ENCODE measurements around the gene ZBP1.

Gene ZBP1

DNA sequence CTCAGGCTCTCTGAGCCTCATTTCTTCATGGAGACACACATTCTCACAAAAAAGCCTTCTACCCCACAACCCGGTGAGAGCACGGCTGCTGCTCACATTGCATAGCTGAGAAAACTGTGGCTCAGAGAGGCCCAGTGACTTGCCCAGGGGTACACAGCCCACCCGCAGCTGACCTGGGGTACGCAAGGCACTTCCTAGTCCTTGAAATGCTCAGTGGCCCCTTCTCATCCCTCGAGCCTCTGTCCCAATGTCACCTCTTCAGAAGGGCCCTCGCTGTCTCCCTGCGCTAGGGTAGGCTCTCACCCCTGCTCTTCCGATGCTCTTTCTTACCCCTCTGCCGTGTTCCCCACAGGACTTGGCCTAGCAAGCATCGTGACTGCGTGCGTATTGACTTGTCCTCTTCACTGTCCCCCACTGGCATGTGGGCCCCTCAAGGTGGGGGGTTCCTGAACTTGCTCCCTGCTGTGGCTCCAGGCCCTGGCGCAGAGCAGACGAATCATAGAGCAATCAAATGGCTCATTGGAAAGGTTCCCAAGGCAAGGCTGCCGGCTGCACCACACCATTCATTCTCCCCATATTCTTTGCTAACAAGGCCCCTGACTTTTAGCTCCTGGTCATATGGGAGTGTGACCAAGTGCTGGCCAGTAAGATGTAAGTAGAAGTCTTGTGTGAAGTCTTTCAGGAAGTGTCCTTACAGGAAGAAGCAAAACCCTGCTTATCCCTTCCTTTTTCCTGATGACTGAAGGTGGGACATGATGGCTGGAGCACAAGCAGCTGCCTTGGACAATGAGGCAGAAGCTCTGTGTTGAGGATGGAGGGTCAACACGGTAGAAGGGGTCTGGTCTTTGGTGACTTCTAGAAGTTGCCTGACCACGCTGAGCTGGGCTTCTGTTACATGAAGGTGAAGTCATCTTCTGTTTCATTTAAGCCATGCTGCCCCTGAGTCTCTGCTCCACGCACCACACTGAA lies 36.7 kb downstream of the ZBP1 start:
- no peak for DNase-seq

DNA sequence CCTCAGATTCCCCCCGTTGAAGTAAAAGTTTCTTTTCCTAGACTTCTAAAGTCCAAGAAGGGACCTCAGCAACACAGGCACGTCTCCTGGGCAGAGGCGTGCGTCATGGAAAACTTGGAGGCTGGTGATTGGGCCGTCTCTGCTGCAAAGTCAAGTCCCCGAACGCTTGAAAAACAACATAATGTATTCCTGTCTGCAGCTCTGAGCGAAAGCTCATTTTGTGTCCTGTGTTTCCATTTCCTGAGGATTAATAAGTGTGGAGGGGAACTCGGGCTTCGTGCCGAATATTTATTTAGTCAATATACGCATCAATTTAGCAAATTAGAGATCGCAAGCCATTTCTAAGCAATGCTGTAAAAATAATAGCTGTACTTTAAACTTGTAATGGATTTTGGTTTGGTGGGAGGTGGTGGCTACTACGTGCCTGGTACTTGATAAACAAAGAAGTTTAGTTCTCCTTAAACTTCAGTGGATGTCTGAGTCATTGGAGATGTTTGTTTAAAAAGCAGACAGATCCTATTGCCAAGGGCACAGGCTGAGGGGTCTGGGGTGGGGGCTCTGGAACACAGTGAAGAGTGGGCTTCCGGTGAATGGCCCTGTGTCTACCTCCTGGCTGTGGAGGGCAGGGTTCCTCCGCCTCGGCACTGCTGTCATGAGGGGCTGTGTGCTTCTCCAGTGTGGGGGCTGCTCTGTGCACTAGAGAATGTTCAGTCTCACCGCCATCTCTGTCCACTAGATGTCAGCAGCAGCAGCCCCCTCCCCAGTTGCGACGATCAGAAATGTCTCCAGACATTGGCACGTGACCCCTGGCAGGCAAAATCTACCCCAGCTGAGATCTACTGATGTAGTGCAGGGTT lies 37.6 kb downstream of the ZBP1 start:
- DNase-seq = peak; percentile 5

DNA sequence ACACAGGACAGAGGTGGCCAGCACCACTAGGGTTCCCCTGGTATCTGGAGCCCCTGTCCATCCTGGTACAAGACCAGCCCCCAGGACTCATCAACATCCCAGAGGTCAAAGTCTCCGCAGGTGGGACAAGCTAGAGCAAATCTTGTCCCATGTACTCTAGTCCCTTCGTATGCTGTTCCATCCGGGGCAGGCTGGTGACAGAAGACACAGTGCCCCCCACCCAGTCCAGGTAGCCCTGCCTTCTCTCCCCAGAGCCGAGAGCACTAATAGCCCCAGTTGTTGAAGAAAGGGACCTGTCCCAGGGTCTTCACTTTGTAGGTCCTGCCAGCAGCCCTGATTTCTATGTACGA lies 38.2 kb downstream of the ZBP1 start:
- no peak for DNase-seq

DNA sequence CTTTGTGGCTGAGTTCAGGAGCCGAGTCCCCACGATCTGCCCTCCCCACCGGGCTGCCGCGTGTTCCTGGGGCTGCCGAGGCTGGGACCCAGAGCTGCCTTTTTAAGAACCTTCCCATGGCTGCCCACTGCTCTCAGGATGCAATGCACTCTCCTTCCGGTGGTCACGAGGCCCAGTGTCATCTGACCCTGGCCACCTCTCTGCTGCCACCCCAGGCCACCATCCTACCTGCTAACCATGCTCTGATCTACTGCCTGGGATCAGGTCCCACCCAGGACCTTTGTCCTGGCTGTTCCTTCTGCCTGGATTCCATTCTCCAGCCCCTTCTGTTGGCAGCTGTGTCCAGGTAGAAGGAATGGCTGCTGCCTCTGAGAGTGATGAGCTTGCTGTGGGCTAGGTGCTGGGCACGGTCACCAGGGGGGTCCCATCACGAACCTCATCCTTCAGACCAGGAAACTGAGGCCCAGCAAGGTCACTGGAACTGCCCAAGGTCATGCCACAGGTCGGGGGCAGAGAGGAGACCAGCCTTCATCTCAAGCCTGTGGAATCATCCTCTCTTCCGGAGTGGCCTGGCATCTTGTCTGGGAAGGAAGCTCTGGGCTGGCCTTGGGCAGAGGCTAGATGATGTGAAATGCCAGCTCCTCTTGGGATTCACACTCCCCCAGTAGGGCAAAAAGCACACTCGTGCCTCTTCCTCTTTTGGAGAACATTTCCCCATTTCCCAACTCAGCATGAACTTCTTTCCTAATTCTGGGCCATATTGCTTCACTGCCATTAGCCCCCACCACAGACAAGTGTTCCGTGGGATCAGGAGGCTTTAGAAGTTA lies 38.8 kb downstream of the ZBP1 start:
- no peak for DNase-seq

DNA sequence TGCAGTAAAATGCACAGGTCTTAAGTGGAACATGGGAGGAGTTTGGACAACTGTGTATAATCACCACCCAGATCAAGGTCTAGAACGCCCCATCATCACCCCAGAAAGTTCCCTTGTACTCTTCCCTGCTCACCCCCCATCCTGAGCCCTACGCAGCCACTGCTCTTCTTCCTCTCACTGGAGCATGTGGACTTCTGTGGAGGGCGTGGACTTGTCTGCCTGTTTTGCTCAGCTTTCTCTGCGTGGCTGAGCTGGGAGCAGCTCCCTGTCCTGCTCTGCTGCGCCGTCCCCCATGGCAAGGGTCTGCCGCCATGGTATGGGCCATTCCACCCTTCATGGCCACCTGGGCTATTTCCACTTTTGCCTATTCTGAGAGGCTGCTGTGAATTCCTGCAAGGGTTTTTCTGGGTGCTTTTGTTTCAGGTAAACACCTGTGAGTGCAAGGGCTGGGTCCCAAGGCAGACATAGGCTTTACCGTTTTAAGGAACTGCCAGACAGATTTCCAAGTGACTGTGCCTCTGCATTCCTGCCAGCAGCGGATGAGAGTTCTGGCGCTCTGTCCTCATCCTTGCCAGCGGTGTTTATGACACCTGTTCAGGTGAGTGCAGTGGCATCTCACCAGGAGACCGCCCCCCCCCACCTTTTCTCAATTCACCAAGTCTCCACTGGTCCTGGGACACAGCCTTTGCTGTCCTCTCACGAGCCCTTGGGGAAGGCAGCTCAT lies 39.6 kb downstream of the ZBP1 start:
- DNase-seq = no peak

DNA sequence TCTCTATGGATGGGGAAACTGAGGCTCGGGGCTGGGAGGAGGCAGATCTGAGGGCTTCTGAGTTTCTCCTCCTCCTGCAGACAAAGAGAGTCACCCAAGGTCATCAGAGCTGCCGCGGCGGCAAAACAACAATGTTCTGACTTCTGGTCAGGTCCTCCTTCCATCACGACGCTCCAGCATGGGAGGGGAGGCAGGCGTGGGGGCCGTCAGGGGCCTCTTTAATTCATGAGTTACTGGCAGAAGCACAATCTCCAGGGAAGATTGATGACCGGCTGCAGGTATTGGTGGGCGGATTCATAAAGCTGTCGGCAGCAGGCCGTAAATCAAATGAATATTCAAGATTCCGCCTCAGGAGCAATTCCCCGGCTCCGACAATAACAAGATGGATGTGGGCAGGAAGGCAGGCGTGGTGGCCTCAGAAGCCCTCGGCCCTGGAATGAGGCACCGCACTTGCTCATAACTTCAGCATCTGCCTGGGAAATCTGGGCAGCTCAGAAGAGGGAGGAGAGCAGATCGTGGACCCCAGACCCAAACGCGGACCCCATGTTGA lies 40.3 kb downstream of the ZBP1 start:
- DNase-seq = no peak

DNA sequence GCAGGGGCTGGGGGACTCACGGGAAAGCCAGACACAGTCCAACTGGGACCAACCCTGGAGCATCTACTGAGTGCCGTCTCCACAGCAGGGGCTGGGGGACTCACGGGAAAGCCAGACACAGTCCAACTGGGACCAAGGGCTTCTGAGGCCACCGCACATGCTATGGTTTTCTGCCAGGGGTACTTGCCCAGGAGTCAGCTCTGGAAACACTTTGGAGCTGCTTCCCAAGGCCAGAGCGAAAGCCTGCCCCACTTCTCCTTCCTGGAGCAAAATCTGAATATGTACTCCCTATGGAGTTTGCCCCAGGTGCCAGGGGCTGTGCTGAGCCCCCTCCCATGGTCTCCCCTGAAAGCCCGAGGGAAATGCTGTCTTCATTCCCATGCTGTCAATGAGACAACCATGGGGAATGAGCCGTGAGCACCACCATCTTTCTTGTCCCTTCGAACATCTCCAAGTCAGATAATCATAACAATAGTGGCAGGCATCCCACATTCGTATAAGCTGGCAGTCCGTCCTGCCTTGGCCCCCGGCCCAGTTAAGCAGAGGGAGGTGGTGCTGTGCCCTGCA lies 40.8 kb downstream of the ZBP1 start:
- DNase-seq = no peak

DNA sequence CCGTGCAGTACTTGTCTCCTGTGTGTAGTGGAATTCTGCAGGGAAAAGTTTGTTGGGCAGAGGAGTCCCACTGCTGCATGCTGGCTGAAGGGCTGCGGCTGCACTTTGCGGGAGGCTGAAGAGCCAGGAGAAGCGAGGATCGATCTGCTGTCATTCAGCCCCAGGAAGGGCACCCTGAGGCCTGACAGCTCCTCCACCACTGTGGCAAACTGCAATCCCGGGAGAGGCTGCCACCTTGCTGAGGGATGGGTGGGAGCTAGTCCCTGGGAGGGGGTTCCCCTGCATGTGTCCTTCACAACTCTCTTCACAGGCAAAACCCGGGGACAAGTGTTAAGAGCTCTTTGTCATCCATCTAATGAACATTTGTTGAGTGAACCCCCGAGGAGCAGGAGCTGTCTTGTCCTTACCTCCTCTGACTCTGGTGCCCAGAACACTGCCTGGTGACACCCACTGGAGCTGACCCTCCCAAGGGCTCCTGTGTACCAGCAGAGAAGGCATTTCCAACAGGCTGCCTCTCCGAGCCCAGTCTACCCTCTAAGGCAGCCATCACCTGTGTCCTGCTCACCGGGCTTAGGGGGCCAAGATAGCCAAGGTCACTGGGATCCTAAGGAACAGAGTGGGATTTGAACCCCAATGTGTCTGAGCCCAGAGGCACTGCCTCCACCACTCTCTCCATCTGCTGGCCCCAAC lies 41.6 kb downstream of the ZBP1 start:
- no peak for DNase-seq

DNA sequence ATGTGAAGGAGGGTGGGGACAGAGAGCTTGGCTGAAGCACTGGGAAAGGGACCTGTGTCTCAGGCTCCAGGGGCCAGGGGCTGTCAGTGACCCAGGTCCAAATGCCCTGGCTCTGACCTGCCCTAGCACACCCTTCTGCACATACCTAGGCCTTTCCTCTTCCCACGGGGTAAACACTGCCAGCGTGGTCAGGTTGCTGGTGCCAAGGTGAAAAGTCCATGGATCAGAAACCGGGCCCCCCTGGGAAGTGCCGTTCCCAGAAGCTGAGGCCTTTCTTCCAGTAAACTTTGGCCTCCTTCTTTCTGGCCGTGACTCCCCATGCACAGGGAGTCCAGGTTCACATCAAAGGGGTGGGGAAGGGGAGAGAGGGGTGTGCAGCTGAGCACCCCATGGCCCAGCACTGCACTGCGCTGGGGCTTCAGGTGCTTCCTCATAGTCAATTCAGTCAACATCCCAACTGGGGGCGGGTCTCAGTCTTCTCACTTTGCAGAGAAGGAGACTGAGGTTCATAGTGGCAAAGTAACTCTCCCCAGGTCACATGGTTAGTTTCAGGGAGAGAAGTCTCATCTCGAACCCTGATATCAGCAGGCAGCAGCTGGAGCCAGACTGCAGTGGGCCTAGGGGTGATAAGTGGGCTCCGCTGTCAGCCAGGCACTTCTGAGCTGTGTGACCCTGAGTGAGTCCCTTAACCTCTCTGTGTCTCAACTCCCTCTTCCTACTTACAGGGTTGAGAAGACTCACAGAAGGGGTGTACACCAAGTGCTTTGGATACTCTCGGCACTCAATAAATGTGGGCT lies 42.3 kb downstream of the ZBP1 start:
- no peak for DNase-seq

DNA sequence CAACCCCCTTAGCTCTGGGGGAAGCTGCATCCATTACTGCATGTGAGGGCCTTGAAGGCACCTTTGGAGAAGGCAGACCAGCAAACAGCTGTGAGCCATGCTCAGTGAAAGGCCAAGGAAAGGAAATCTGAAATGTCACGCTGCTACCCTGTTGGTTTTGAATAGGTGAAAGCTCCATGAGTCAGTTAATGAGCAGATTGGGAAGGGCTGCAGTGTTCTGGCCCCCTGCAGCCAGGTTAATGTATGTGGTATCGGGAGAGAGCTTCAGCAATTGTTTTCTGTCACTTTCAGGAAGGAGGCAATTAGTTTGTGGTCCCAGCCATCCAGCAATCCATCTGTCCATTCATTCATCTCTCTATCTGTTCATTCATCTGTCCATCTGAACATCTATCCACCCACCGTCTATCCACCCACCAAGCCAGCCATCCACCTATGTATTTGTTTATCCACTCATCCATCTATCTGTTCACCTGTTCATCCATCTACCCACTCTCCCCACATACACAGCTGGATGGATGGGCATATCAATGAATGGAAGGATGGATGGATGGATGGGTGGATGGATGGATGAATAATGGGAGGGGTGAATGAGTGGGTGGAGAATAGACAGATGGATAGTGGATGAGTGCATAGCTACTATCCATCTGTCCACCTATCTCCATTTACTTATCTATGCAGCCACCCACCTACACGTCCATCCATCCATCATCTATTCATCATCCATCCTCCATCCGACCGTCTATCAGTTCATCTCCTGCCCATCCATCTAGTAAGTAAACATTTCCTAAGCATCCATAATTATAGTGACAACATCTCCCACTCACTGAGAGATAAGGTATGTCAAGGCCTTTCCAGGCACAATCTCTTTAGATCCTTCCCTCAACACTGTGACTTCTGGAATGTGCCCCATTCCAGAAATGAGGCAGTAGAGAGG lies 43.3 kb downstream of the ZBP1 start:
- no peak for DNase-seq

DNA sequence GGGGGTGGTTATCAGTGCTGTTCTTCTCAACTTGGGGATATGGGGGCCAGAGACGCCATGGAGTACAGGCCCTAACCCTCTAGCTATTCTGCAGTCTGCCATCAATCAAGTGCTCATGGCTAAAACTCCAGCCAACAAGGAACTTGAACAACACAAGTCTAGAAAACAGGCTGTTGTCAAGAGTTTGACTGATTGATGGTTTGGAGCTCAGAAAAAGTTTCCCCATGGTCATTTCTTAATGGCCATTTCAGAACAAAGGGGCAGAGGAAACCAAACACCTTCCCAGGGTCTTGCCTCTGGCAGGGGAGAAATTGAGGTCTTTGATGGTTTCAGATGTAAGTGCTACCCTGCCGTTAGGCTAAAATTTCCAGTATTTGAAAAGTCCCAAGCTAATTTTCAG lies 44.2 kb downstream of the ZBP1 start:
- no peak for DNase-seq

DNA sequence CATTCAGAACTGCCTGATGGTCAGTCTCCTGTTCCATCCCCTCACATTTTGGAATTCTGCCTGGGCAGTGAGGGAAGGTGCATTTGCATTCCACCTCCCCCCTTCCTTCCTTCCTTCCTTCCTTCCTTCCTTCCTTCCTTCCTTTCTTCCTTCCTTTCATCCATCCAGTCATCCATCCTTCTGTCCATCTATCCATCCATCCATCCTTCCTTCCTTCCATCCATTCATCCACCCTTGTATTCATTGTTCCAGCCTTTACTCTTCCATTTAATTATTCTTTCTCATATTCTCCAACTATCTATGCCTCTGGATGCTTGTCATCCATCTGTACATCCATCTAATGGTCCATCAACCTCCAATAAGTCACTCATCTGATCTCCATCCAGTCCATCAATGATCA lies 45.3 kb downstream of the ZBP1 start:
- no peak for DNase-seq

DNA sequence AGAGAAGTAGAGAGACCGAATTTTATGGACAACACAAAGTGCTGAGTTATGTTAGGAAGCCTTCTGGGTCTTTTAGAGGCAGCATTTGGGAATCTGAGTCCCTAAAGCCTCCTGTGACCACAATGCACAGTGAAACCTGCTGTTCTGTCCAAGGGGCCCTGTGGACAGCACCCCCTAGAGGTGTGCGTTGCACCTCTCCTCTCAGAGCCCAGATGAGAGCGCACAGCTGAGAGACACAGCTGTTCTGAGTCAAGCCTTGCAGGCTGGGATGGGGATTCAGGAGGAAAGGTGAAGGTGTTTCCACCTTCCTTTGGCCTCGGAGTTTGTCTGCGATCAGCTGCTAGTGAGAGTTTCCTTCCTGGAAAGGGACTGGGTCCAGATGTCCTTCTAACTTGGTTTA lies 46.3 kb downstream of the ZBP1 start:
- no peak for DNase-seq

DNA sequence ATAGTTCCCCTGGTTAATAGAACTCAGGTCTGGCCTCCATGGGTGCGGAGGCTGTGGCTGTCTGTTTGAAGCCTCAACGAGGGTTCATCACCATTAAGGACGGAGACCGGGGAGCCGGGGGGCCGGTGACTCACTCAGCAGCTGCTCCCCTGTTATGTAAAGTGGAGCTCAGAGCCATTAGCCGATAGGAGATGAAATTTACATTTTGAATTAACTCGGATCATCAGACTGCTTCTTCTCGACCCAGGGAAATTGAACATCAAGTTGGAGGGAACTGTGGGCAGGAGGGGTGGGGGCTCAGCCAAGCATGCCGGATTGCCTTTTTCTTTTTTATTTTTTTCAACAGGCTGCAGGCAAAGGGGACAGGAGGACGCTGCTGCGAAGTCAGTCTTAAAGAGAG lies 47.0 kb downstream of the ZBP1 start:
- no peak for DNase-seq

DNA sequence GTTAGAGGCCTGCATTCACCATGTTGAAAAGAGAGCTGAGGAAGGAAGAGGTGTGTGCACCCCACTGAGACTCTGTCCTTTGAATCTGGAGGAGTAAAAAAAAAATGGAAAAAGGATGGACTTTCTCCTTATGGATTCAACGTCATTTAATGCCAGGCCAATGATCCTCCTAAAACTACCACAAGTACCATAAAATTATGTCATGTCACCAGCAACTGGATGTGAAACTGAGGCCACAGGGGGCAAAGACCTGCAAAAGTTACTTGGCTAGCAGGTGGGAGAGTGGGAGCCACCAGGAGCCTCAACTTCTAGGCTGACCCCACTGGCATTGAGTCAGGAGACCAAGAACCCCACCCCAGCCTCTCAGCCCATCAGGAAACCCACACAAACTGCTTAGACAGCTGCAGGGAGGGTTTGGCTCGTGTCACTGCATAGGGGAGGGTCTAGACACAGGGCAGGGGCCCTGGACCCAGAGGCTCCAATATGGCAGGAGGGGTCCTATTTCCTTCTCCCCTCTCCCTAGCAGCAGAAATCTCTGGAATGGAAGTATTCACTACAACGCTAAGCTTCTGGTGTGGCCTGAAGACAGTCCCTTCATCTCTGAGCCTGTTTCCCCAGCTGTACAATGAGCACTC lies 48.3 kb downstream of the ZBP1 start:
- DNase-seq = no peak

DNA sequence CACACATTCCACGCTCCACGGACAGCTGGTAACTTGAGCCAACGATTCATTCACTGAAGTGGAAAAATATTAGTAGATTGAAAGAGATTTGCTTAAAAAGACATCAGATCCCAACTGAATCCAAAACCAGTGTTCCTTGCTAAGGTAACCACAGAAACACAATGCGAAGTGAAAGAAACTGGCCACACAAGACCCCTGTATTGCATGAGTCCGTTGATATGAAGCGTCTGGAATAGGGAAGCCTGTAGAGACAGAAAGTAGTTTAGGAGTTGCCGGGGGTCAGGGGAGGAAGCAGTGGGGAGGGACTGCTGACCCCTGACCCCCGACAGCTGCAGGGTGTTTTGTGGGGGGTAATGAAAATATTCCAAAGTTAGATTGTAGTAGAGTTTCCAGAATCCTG lies 49.3 kb downstream of the ZBP1 start:
- no peak for DNase-seq

DNA sequence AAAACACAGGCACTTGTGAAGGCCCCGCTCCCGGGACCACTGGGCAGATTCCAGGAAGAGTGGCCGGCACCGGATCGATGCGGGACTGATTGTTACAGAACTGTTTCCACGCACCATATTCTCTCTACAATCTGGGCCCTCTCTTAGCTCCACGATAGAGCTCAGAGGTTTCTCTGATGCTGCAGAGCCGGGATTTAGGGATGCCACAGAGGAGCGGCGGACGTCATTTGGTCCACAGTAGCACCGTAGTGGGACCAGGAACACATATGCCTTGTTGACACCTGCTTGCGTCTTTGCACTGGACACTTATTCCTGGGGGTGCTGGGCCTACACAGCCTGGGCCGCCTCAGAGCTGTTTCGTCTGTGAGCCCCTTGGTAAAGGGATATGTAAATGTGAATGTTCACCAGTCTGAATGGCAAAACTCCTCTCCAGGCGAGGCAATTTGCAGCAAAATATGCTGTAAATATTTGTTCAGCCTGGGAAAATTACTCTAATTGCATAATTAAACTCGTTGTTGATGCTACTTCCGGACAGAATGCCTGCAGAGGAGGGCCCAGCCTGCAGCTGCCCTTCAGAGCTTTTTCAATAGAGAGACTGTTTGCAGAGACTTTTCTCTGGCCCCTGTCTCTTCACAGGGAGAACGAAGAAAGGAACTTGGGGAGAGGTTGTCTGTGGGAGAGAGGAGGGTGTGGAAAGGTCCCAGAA lies 49.9 kb downstream of the ZBP1 start:
- no peak for DNase-seq

DNA sequence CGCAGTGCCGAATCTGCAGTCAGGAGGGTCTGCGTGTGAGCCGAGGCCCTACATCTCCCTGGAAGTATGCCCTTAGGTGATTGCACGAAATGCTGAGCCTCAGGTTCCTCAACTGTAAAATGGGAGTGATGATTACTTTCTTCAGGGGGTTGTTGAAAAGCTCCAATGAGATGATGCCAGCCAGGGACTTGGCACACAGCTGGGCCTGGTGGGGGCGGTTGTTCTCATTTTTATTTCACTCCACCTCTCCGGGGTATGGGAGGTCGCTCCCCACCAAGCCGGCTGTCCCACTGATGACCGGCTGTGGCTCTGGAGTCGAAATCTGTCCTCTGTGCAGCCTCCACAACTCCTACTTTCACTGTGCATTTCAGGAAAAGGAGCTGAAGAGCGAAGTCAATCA lies 51.3 kb downstream of the ZBP1 start:
- no peak for DNase-seq

Data from amniotic stem cell (primary cell).